SK-N-SH (cell line): ENCODE data around the gene GSTM3. TPM values are rescaled to one million over a fixed set of nuclear protein-coding genes. Genes with fewer than 3 reads are reported as not detected.
"Not testable (repeated sequence)": the region's sequence is repeated elsewhere in the genome, so short reads cannot be mapped to it uniquely, and the experiment has no call there.

Source experiments
- CTCF ChIA-PET: fragments of 300-600, 350-600 bp; formaldehyde crosslinking; extraction: SDS; loops from one replicate; lab custom pipeline; 2021; lab: Yijun Ruan, JAX
- POLR2A ChIA-PET: fragments of 350-600 bp; sonication (Branson Sonifier 250); formaldehyde crosslinking; extraction: SDS; loops from one replicate; lab custom pipeline; 2020; ENCODE audit warnings: antibody characterized with exemption, inconsistent platforms; lab: Yijun Ruan, JAX
- DNase-seq: peaks from one replicate; pipeline ENCODE4 v3.0.0; 2012
- H2AFZ ChIP-seq: fragments of 200-600 bp; sonication (generic); 2 replicates; pipeline ENCODE4 v1.8.1; 2016; ENCODE audit warnings: antibody characterized with exemption, mild to moderate bottlenecking, low read depth
- H3F3A ChIP-seq: fragments of 200-600 bp; sonication (generic); replicated peaks from 2 replicates; pipeline ENCODE3; 2016; ENCODE audit warnings: antibody characterized with exemption, mild to moderate bottlenecking; ENCODE audit not compliant: insufficient read depth
- H3K27ac ChIP-seq, 2 experiments: fragments of 200-500 bp in 1 of 2; fragments of 200-600 bp in 1 of 2; sonication (Bioruptor generic) in 1 of 2; sonication (generic), shearing (Covaris generic) in 1 of 2; 2 replicates each; pipeline versions ENCODE4 v1.5.1 to v1.6.1; 2014 to 2016; ENCODE audit warnings: low read depth in 2 of 2, inconsistent platforms in 1 of 2, low read length in 1 of 2, mild to moderate bottlenecking in 1 of 2, mixed read lengths in 1 of 2
- H3K27me3 ChIP-seq: fragments of 200-600 bp; sonication (generic), shearing (Covaris generic); 2 replicates; pipeline ENCODE4 v1.6.1; 2016; ENCODE audit warnings: mixed run types; ENCODE audit not compliant: insufficient read depth
- H3K36me3 ChIP-seq, 2 experiments: fragments of 200-500 bp in 1 of 2; fragments of 200-600 bp in 1 of 2; sonication (Bioruptor generic) in 1 of 2; sonication (generic) in 1 of 2; replicated peaks in 1 of 2; 2 replicates each; pipeline versions ENCODE3 to v1.5.1; 2014 to 2016; ENCODE audit warnings: low read length in 1 of 2, mild to moderate bottlenecking in 1 of 2; ENCODE audit not compliant: insufficient read depth in 2 of 2, control insufficient read depth in 1 of 2
- H3K4me1 ChIP-seq, 2 experiments: fragments of 200-500 bp in 1 of 2; fragments of 200-600 bp in 1 of 2; sonication (Bioruptor generic) in 1 of 2; sonication (generic), shearing (Covaris generic) in 1 of 2; 2 replicates each; pipeline versions ENCODE4 v1.5.1 to v1.6.1; 2014 to 2016; ENCODE audit warnings: low read depth in 1 of 2, low read length in 1 of 2, mixed run types in 1 of 2; ENCODE audit not compliant: insufficient read depth in 2 of 2, control insufficient read depth in 1 of 2
- H3K4me2 ChIP-seq: fragments of 200-600 bp; sonication (generic), shearing (Covaris generic); 2 replicates; pipeline ENCODE4 v1.6.1; 2017; ENCODE audit warnings: mixed run types
- H3K4me3 ChIP-seq, 2 experiments: fragments of 200-500 bp in 1 of 2; fragments of 200-600 bp in 1 of 2; sonication (Bioruptor generic) in 1 of 2; sonication (generic), shearing (Covaris generic) in 1 of 2; 2 replicates each; pipeline versions ENCODE4 v1.5.1 to v1.8.1; 2014 to 2016; ENCODE audit warnings: low read depth in 2 of 2, inconsistent platforms in 1 of 2, low read length in 1 of 2, mild to moderate bottlenecking in 1 of 2, mixed read lengths in 1 of 2, moderate library complexity in 1 of 2
- H3K79me2 ChIP-seq: fragments of 200-600 bp; sonication (generic); 2 replicates; pipeline ENCODE4 v1.8.1; 2017; ENCODE audit warnings: mild to moderate bottlenecking; ENCODE audit not compliant: insufficient read depth
- H3K9ac ChIP-seq: fragments of 200-600 bp; sonication (generic); 2 replicates; pipeline ENCODE4 v1.6.1; 2017; ENCODE audit warnings: mixed run types
- H3K9me2 ChIP-seq: fragments of 200-600 bp; sonication (generic); 2 replicates; pipeline ENCODE4 v1.6.1; 2017; ENCODE audit warnings: mixed run types
- H3K9me3 ChIP-seq: fragments of 200-600 bp; sonication (generic); 2 replicates; pipeline ENCODE4 v1.6.1; 2017; ENCODE audit warnings: mixed run types, mild to moderate bottlenecking, moderate library complexity
- H4K20me1 ChIP-seq: fragments of 200-600 bp; sonication (generic); 2 replicates; pipeline ENCODE4 v1.6.1; 2017; ENCODE audit warnings: mild to moderate bottlenecking, mixed run types; ENCODE audit not compliant: insufficient read depth
- FOSL2 ChIP-seq: IDR thresholded peaks from 2 replicates; pipeline ENCODE4 v1.4.0; 2012; ENCODE audit warnings: low read depth, mild to moderate bottlenecking, moderate library complexity, borderline replicate concordance
- GABPA ChIP-seq: IDR thresholded peaks from 2 replicates; pipeline ENCODE4 v1.4.0; 2012; ENCODE audit warnings: low read depth, mild to moderate bottlenecking
- IRF3 ChIP-seq: fragments of 150-350 bp; IDR thresholded peaks from 2 replicates; pipeline ENCODE4 v1.6.1; 2016; ENCODE audit warnings: mild to moderate bottlenecking, low read depth, low read length
- RAD21 ChIP-seq: IDR thresholded peaks from 2 replicates; pipeline ENCODE4 v1.6.1; 2012; ENCODE audit warnings: mild to moderate bottlenecking, low read length
- RFX5 ChIP-seq: IDR thresholded peaks from 2 replicates; pipeline ENCODE4 v1.6.1; 2012; ENCODE audit warnings: mild to moderate bottlenecking, improper control_type of control experiment, low read length
- TAF1 ChIP-seq: IDR thresholded peaks from 2 replicates; pipeline ENCODE4 v1.6.1; 2012; ENCODE audit warnings: low read depth, mild to moderate bottlenecking, low read length, moderate library complexity, borderline replicate concordance
- TCF12 ChIP-seq: IDR thresholded peaks from 2 replicates; pipeline ENCODE4 v1.4.0; 2012
- TEAD4 ChIP-seq: IDR thresholded peaks from 2 replicates; pipeline ENCODE4 v1.4.0; 2012; ENCODE audit warnings: mild to moderate bottlenecking, borderline replicate concordance; ENCODE audit not compliant: insufficient read depth
- USF2 ChIP-seq: fragments of 150-350 bp; IDR thresholded peaks from 2 replicates; pipeline ENCODE4 v1.6.1; 2017; ENCODE audit warnings: antibody characterized with exemption, low read length, low read depth, borderline replicate concordance
- YY1 ChIP-seq: IDR thresholded peaks from 2 replicates; pipeline ENCODE4 v1.4.0; 2012; ENCODE audit warnings: low read depth, mild to moderate bottlenecking
- WGBS: methylation state at CpG from one replicate; pipeline ENCODE4 v1.1.6; 2017; ENCODE audit warnings: low lambda C conversion rate; 5-methylcytosine and 5-hydroxymethylcytosine counted together
- polyA plus RNA-seq, 3 experiments: library from polyadenylated mRNA; depleted of rRNA; stranded (reverse); fragments of >200 nt; gene quantifications; 2 replicates each; pipeline ENCODE4 v1.2.3, GENCODE V29; 2012
- TF ChIP-seq, protein P1 (sequence below): IDR thresholded peaks from 2 replicates; pipeline ENCODE4 v1.4.0; 2012; ENCODE audit warnings: low read depth, borderline replicate concordance

GSTM3 gene
- polyA plus RNA-seq, 1 of the 3 experiments (the other 2 are of a cell fraction): 86.6 TPM

DNA sequence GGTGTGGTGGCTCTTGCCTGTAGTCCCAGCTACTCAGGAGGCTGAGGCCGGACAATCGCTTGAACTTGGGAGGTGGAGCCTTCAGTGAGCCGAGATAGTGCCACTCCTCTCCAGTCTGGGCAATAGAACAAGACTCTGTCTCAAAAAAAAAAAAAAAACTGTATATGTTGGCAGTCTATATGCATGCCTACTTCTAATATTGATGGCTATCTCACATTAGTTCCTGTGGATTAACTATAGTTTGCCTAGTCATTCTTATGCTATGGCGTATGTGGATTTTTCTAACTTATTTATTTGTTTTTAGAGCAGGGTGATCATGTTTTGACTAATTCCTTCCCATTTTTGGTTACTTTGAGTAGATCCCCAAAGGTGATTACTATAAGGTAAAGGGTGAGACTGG, 43.8 kb downstream of the GSTM3 start:
- Histone ChIP-seq H3K9me3 (no peaks in the 10 kb centered on the region), H3K9ac (no peak overlapping the region), H3K27ac (no peak overlapping the region), H3K79me2 (no peaks in the 10 kb centered on the region), H3K9me2 (no peaks in the 10 kb centered on the region), H3K27me3 (no peaks in the 10 kb centered on the region), H3K36me3 (no peaks in the 10 kb centered on the region), H4K20me1 (no peaks in the 10 kb centered on the region), H3K4me2 (no peak overlapping the region), H3K4me1 (no peaks in the 10 kb centered on the region), H3F3A (no peaks in the 10 kb centered on the region), H2AFZ (no peak overlapping the region), H3K4me3 (no peak overlapping the region)
- WGBS: no CpG with 5 or more reads among the region's 4 CpGs
- ChIA-PET POLR2A (no interaction called here), CTCF (no interaction called here)
- DNase-seq: no peak
- TF ChIP-seq IRF3 (no peak), YY1 (no peak), USF2 (no peak), FOSL2 (no peak), RAD21 (no peak), TCF12 (no peak), TAF1 (no peak), RFX5 (no peak), TEAD4 (no peak), GABPA (no peak)
- TF ChIP-seq, protein P1, sequence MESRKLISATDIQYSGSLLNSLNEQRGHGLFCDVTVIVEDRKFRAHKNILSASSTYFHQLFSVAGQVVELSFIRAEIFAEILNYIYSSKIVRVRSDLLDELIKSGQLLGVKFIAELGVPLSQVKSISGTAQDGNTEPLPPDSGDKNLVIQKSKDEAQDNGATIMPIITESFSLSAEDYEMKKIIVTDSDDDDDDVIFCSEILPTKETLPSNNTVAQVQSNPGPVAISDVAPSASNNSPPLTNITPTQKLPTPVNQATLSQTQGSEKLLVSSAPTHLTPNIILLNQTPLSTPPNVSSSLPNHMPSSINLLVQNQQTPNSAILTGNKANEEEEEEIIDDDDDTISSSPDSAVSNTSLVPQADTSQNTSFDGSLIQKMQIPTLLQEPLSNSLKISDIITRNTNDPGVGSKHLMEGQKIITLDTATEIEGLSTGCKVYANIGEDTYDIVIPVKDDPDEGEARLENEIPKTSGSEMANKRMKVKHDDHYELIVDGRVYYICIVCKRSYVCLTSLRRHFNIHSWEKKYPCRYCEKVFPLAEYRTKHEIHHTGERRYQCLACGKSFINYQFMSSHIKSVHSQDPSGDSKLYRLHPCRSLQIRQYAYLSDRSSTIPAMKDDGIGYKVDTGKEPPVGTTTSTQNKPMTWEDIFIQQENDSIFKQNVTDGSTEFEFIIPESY: no peak

DNA sequence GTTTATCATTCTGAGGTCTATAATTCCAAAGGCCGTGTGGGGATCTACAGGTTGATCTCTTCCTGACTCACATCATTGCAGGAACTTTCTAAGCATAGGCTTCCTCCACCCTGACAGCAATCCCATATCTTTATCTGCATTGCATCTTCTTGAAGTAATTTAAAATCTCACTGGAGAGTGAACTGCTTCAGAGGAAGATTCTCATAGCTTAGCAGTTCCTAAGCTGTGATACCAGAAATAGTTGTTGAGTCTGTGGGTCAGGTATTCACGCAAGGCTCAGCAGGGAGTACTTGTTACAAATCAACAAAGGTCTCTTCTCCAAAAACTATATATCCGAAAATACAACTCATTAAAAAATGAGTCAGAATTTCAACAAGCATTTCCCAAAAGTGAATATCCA, 45.7 kb downstream of the GSTM3 start:
- H3K9me2 ChIP-seq, H3K27ac ChIP-seq, H3K79me2 ChIP-seq, H3F3A ChIP-seq, DNase-seq, H4K20me1 ChIP-seq, H3K9me3 ChIP-seq, H3K4me3 ChIP-seq, CTCF ChIA-PET, H2AFZ ChIP-seq, POLR2A ChIA-PET, H3K9ac ChIP-seq, H3K27me3 ChIP-seq, H3K4me1 ChIP-seq, H3K36me3 ChIP-seq, H3K4me2 ChIP-seq: not testable (repeated sequence)
- no CpG with 5 or more reads among the region's 3 CpGs for WGBS

GRCh38 chr1:109694400-109694799, 46.4 kb downstream of the GSTM3 start:
- POLR2A ChIA-PET, DNase-seq, H3K9me2 ChIP-seq, H3K27me3 ChIP-seq, H3K9me3 ChIP-seq, H3K4me1 ChIP-seq, H3F3A ChIP-seq, H3K79me2 ChIP-seq, H3K36me3 ChIP-seq, H2AFZ ChIP-seq, CTCF ChIA-PET, H3K9ac ChIP-seq, H3K27ac ChIP-seq, H3K4me2 ChIP-seq, H3K4me3 ChIP-seq, H4K20me1 ChIP-seq: not testable (repeated sequence)
- whole genome bisulfite sequencing: no CpG with 5 or more reads among the region's 5 CpGs
